Mesenteric fat pad (tissue), 1 donor: ENCODE results near the gene WDR76. TPM values are rescaled to one million over a fixed set of nuclear protein-coding genes. Genes with fewer than 3 reads are reported as not detected.
"Not testable (repeated sequence)": the region's sequence is repeated elsewhere in the genome, so short reads cannot be mapped to it uniquely, and the experiment has no call there.

ENCODE experiments used
- DNase-seq: peaks from one replicate; pipeline ENCODE4 v3.0.0-alpha.2; 2020; ENCODE audit warnings: low spot score
- long read RNA-seq: library from polyadenylated mRNA; unstranded; transcript quantifications from one replicate; pipeline ENCODE4 v2.0.0, GENCODE V29; 2020
- total RNA-seq: library from RNA; stranded (reverse); fragmentation: NEBNext Ultra II Directional; extraction: Animal tissue kit (Norgen Biotek cat#: 25700); gene quantifications from one replicate; pipeline ENCODE4 v1.2.1, GENCODE V29; 2021
- donor health status: DM: yes; HTN: yes; CAD: no.

Gene WDR76
- total RNA-seq = 2.2 TPM
- long read RNA-seq, partial matches to known transcripts = 2 of 6 reads
- long read RNA-seq, other reads (novel, unspliced or antisense) = 0 of 6 reads

DNA sequence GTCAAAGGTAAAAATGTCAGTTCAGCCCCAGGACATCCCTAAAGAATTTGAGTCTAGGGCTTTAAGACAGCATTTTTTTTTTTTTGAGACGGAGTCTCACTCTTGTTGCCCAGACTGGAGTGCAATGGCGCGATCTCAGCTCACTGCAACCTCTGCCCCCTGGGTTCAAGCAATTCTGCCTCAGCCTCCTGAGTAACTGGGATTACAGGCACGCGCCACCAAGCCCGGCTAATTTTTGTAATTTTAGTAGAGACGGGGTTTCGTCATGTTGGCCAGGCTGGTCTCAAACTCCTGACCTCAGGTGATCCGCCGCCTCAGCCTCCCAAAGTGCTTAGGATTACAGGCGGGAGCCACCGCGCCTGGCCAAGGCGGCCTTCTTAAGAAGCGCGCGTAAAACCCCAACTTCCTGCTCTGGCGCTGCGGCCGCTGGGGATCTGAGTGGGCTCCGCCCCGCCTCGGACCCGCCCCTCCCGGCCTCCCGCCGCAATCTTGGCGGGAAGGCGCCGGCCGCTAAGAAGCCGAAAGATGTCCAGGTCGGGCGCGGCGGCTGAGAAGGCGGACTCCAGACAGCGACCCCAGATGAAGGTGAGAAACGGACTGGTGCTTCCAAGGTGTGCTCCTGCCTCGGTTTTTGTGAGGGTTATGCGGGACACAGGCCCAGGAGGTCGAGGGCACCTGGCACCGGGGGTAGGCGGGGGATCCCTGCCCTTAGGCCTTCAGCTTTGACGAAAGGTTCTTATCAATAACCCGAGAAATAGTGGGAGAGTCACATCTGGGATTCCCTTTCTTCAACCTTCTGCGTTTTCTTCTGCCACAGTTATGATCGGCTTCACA is at the start of gene WDR76:
Gene WDR76, plus strand, starts transcription at position 495 of the 834 bp plus-strand sequence. Its CDS starts 31 bp downstream, at position 526.
- peak; percentile 94 for DNase-seq

- peak; percentile 94 for DNase-seq
Measured at GRCh38 chr15:43777267-43777914, 49.4 kb upstream of the WDR76 start.

GRCh38 chr15:43779016-43779415 is 47.8 kb upstream of the WDR76 start:
- DNase-seq = no peak

GRCh38 chr15:43789409-43789808 is 37.4 kb upstream of the WDR76 start:
- no peak for DNase-seq

DNA sequence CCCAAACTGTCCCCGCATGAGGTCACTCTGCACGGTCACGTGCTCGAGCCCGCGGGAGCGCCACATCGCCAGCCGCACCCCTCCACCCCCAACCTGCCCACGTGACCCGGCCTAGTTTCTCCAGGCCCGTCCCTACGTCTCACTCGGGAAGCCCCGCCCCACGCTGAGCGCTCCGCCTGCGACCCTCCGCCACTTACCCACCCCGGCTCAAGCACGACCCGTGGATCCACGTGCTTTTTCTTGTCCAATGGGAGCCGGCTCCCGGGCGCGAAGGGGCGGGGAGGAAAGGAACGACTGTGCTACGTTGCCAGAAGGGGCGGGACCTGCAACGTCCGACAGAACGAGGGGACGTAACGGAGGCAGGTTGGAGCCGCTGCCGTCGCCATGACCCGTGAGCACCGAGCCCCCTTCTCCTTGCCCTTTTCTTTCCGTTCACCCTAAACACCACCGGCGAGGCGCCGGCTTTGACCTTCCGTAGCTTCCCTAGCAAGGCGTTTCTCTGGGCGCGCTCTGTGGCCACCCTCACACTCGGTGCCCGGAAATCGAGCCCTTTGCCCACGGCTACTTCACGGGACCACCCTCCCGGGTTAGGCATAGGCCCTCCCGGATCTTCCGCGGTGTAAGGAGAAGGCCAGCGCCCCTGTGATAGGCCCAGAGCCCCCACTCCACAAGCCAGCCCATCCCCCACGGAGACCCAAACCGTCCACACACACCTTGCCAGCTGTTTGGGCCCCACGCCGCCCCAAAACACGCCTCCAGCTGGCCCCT is 34.6 kb upstream of the WDR76 start, which contains the start of gene SERF2:
Gene SERF2, plus strand, starts transcription at position 328 of the 768 bp plus-strand sequence. Its CDS starts 57 bp downstream, at position 385.
- DNase-seq = peak; percentile 100

GRCh38 chr15:43792761-43793476 is 33.9 kb upstream of the WDR76 start:
- no peak for DNase-seq

GRCh38 chr15:43793647-43794046 is 33.2 kb upstream of the WDR76 start:
- no peak for DNase-seq

DNA sequence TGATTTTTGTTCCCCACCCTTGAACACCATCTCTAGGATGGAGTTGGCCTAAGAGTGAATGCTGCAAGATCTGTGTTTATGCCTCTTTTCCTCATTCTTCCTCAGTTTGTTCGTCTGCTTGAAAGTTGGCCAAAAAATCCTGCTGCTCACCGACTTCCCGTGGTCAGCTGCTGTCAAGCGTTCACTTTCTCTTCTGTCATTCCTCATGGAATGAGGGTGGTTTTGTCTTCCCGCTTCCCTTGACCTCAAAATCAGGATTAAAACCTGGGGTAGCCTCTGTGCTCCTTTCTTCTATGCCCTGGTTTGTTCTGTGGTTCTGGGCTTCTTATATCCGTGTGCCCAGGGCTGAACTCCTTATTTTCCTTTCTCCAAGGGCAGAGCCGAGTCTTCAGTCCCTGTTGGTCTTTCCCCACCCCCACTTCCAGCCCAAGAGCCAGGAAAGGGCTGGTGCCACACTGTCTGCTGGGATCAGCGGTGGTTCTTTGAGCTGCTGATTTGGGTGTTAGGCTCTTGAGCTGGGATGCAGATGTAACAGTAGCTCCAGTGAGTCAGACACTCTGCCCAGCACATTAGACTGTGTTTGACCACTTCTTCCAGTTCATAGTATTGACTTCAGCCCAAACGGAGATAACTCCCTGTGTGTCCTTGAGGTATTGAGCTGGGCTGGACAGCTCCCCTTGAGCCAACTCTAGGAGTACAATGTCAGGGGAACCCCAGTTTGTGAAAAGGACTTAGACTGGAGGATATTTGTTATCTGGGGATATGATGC is 32.3 kb upstream of the WDR76 start:
- no peak for DNase-seq

GRCh38 chr15:43795197-43795596 is 31.6 kb upstream of the WDR76 start:
- DNase-seq = no peak

DNA sequence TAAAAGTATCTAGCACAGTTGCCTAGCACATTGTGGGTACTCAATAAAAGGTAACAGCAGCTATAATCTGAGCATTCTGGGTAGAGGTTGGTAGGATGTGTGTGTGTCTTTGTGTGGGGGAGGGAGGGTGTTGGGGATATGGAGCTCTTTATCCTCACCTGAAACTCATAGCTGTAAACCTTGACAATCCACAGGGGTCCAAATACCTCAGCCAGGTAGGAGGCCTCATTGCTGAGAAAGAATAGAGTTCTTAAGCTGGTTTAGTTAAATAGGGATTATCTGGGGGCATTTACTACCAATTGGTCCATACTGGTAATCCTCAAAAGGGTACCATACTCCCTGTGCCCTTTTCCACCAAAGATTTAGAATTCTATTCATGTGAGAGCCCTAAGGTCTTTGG is 30.8 kb upstream of the WDR76 start:
- DNase-seq = no peak

- DNase-seq = no peak
Measured at GRCh38 chr15:43796566-43796965, 30.2 kb upstream of the WDR76 start.

- DNase-seq = no peak
Measured at GRCh38 chr15:43799209-43799944, 27.4 kb upstream of the WDR76 start.

DNA sequence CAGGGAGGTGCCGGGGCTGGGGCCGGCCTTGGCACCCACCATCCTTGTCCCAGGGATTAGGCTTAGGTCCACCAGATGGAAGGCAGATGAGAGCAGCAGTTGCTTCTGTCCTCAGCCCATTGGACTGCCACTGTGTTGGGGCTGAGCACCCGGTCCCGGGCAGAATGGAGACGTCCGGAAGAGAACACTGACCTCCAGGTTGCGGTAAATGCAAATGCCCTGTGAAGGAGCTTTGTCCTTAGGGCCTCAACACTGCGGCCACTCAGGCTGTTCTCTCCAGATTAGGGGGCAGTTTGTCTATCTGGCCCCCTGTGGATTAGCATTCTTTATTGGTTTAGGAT is 26.9 kb upstream of the WDR76 start, which contains the start of gene SERINC4:
Gene SERINC4, minus strand, starts transcription at position 276 of the 341 bp plus-strand sequence. Its CDS starts 234 bp downstream, at position 42.
- peak; percentile 55 for DNase-seq

DNA sequence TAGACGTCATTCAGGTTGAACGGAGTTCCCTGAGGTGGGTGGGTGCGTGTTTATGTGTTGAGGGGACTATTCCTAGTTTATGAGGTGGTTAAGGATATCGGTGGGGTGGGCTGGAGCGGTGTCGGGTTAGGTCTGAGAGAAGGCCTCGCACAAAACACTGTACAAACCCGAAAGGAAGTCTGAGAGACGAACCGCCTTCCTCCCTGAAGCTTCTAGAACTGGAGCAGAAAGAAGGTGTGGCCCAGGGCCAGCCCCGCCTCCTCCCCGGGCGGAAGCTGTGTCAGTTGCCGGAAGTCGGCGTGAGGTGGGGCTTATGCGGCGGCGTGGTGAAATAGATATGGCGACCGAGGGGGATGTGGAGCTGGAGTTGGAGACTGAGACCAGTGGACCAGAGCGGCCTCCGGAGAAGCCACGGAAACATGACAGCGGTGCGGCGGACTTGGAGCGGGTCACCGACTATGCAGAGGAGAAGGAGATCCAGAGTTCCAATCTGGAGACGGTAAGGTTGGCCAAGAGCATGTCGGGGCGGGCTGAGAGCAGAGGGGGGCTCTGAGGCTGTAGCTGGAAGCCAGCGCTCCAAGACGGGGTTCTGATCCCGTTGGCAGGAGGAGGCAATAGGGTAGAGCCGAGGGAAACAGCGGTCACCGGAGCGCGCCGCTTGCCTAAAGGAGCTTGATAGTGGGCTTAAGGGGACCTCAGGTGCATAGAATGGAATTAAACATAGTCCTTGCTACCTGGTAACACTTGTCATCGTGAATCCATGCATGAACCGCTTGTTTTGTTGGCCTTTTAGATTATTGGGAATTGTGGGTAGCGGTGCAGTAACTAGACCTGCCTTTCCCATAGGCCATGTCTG is 26.3 kb upstream of the WDR76 start, which contains the start of gene HYPK:
Gene HYPK, plus strand, starts transcription at position 314 of the 856 bp plus-strand sequence. Its CDS starts 24 bp downstream, at position 338.
- DNase-seq = peak; percentile 97

- DNase-seq = not testable (repeated sequence)
Measured at GRCh38 chr15:43802676-43803075, 24.1 kb upstream of the WDR76 start.

GRCh38 chr15:43808435-43808950 is 18.3 kb upstream of the WDR76 start:
- DNase-seq = no peak

DNA sequence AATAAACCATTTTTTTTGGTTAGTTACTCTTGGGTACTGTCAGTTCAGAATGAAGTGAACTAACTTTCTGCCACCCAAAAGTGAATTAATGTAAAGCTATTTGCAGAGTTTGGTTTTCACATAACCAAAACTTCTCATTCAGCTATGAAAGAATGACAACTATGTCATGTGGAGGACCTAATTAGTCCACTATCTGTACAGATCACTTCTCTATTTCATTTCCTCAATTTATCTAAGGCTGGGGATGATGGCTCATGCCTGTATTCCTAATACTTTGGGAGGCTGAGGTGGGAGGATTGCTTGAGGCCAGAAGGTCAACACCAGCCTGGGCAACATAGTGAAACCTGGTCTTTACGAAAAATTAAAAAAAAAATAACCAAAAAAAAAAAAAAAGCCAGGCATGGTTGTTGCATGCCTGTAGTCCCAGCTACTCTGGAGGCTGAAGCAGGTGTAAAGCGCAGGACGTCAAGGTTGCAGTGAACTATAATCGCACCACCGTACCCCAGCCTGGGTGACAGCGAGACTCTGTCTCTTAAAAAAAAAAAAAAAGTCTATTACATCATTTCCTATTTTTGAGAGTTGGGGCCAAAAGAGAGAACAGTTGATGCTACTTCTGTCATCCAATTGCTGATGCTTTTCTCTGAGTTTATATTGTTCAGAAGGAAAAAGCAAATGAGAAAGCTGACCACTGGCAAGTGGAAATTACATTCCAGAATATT is 17.7 kb upstream of the WDR76 start:
- DNase-seq = no peak
